Measurements from ENCODE around the gene ARHGEF16.

The ARHGEF16 gene

DNA sequence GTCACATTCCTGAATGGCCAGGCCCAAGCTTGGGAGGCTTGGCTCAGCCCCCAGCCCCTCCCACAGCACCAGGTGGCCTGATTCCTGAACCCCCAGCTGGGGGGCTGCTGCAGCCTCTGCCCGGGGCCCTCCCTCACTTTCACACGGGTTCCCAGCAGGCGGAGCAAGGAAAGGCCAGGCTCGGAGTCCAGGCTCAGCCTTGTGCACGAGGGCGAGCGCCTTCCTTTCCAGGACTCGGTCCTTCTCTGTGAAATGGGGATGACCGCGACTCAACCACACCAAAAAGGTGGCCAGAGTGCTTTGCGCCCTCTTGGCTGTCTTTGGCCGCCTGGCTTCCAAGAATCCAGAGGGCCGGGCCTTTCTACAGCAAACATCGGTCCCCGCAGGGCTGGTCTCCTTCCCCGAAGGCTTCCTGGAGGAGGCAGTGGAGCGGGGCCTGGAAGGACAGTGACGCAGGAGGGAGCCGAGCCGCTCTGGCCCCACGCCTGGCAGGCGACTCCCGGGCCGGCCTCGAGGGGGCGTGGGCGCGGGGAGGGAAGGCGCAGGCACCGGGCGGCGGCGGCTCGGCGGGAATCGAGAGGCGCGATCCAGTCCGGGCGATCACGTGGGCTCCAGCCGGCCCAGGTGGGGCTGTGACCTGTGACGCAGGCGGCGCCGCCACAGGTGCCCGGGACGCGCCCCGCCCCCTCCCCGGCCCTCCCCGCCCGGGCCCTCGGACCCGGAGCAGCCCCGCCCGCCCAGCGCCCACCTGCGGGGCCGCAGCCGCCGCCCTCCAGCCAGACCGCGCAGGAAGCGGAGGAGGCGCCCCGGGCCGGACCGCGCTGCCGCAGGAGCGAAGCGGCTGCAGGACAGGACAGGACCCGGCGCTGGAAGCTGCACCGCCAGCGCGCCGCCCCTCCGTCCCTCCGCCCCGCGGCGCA is at the start of gene ARHGEF16:
Gene ARHGEF16 (plus strand): TSS at position 775 of the 920 bp plus-strand sequence. CDS start 8,420 bp downstream, outside the sequence.
- DNase-seq (ENCODE audit: low spot score), result peak; percentile 87

GRCh38 chr1:3404801-3405200 is 49.7 kb upstream of the ARHGEF16 start:
- no peak for DNase-seq (ENCODE audit: low spot score)

DNA sequence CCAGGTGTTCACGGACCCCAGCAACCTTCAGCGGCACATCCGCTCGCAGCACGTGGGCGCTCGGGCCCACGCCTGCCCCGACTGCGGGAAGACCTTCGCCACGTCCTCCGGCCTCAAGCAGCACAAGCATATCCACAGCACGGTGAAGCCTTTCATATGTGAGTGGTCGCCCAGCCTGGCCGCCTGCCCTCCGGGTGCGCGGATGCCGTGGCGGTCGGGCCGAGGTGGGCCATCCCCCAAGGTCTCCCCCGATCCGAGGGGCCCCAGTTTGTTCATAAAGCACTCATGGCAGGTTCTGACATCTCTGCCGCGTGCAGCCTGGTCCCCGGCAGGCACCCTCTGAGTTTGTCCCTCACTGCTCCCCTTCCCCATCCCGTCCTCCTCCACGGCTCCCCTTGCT is 49.0 kb upstream of the ARHGEF16 start:
- no peak for DNase-seq (ENCODE audit: low spot score)

- DNase-seq (ENCODE audit: low spot score), result no peak
Measured at GRCh38 chr1:3405974-3406867, 48.2 kb upstream of the ARHGEF16 start.

DNA sequence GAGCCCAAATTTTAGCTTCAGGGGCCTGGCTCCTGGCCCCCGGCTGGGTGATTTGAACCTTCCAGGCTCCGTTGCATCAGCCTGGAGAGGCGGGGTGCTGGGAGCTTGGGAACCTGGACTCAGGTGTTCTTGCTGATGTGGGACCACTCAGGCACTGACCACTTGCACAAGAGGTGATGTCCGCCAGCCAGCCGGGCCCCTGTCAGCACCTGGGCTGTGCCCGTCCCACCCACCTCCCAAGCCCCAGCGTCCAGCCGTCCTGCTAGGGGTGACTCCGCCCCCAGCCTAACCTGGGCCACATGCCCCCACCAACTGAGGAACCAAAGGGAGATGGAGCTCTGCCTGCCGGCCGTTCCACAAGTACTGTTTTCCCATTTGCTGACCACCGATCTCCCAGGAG is 47.4 kb upstream of the ARHGEF16 start:
- DNase-seq (ENCODE audit: low spot score), result no peak

DNA sequence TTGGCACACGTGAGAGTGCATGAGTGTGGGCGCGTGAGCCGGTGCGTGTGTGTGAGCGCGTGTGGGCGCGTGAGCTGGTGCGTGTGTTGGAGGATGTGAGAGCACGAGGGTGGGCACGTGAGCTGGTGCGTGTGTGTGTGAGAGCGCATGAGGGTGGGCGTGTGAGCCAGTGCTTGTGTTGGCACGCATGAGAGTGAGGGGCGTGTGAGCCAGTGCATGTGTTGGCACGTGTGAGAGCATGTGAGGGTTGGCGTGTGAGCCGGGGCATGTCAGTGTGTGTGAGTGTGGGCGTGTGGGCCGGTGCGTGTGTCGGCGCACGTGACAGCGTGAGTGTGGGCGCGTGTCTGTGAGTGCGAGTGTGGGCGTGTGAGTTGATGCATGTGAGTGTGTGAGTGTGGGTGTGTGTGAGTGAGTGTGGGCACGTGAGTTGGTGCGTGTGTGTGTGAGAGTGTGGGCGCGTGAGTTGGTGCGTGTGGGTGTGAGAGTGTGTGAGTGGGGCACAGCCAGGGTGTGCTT is 45.7 kb upstream of the ARHGEF16 start:
- DNase-seq (ENCODE audit: low spot score), result no peak

- no peak for DNase-seq (ENCODE audit: low spot score)
Measured at GRCh38 chr1:3409366-3410141, 44.9 kb upstream of the ARHGEF16 start.

- no peak for DNase-seq (ENCODE audit: low spot score)
Measured at GRCh38 chr1:3410142-3410925, 44.1 kb upstream of the ARHGEF16 start.

DNA sequence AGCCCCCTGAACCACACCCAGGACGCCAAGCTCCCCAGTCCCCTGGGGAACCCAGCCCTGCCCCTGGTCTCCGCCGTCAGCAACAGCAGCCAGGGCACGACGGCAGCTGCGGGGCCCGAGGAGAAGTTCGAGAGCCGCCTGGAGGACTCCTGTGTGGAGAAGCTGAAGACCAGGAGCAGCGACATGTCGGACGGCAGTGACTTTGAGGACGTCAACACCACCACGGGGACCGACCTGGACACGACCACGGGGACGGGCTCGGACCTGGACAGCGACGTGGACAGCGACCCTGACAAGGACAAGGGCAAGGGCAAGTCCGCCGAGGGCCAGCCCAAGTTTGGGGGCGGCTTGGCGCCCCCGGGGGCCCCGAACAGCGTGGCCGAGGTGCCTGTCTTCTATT is 42.7 kb upstream of the ARHGEF16 start:
- no peak for DNase-seq (ENCODE audit: low spot score)

DNA sequence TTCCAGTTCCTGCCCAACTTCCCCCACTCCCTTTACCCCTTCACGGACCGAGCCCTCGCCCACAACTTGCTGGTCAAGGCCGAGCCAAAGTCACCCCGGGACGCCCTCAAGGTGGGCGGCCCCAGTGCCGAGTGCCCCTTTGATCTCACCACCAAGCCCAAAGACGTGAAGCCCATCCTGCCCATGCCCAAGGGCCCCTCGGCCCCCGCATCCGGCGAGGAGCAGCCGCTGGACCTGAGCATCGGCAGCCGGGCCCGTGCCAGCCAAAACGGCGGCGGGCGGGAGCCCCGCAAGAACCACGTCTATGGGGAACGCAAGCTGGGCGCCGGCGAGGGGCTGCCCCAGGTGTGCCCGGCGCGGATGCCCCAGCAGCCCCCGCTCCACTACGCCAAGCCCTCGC is 42.1 kb upstream of the ARHGEF16 start:
- no peak for DNase-seq (ENCODE audit: low spot score)

GRCh38 chr1:3413975-3414710 is 40.3 kb upstream of the ARHGEF16 start:
- DNase-seq (ENCODE audit: low spot score), result no peak

DNA sequence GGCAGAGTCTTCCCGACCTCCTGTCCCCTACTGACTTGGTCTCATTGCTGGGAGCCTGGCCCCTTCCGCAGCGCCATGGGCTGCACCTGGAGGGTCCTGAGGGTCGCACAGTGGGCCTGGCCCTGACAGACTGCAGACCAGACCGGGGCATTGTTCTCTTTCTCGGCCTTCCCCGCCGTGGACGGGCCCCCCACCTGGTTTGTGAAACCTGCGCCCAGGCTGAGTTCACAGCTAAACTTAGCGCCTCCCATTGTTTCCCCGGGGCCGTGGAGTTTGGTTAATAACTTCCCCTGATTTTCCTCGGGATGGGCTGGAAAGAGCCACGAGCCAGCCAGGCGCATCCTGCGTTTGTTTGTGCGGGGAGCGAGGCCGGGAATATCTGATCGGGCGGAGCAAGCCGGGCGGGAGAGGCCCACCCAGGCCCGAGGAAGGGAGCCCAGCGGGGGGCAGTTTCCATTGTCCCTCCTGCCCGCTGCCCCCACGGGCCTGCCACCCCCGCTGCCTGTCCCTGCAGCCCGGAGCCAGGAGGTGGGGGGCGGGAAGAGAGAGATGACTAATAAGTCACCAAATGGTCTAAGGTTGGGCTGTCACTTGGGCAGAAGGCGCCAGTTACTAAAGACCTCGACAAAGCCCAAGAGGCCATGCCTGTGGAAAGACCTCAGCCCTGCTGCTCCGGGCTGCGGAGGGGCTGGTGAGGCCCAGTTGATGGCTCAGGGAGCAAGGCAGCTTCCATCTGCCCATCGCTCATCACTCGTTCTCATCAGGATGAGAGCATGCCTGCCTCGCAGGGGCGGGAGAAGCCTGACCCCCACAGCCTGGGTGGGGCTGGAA is 39.0 kb upstream of the ARHGEF16 start:
- no peak for DNase-seq (ENCODE audit: low spot score)

- no peak for DNase-seq (ENCODE audit: low spot score)
Measured at GRCh38 chr1:3417082-3417739, 37.3 kb upstream of the ARHGEF16 start.

DNA sequence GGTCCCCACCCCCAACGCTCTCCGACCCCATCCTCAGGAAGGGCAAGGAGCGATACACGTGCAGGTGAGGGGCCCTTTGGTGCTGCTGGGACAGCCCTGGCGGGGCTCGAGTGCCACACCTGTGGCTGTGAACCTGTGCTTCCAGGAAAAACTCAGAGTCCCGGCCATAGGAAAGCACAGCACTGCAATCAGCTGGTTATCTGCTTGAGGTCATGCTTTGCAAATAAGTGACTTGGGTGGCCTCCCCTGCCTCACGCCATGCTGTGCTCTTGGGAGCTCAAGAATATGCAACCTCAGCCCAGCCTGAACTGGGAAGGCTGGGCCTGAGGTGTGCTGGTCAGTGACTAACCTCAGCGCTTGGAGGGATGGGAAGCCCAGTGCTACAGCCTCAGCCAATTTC is 36.5 kb upstream of the ARHGEF16 start:
- DNase-seq (ENCODE audit: low spot score), result no peak

- no peak for DNase-seq (ENCODE audit: low spot score)
Measured at GRCh38 chr1:3418600-3418999, 35.9 kb upstream of the ARHGEF16 start.

DNA sequence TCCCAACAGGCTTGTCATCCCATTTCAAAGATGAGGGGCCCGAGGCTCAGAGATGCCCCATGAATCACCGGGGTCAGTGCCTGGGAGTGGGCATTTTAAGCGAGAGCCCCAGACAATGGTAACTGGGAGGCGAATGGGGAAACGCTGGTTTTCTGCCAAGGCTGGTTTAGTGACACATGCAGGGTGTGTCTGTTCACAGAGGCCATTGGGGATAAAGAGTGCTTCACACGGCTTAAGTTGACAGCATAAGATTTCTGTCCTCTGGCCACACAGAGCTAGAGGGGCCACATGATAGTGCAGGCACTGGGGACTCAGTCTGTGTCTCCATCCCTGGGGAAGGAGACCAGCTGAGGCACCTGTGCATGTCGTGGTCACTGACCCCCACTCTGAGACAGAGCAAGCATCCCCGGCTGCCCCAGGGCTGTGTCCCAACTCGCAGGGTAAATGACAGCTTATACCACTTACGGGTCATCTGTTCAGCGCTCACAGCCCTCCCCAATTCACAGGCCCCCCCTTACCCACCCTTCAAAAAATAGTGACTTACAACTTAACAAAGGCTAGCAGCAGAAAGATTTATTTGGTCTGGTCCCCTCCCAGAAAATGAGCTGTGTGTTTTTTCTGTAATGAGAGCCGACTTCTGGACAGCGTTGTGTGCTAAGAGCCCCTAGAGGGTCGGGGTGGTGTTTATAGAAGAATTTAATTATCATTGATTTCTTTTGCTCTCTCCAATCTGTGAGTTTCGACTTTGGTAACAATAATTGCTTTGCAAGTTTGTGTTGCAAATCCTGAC is 34.9 kb upstream of the ARHGEF16 start:
- DNase-seq (ENCODE audit: low spot score), result peak; percentile 27

GRCh38 chr1:3420218-3420951 is 34.1 kb upstream of the ARHGEF16 start:
- DNase-seq (ENCODE audit: low spot score), result no peak
